NK-92 (cell line): ENCODE results near the gene TRAPPC11.

Experiments used
- DNase-seq: peaks from one replicate; lab custom pipeline; 2025; ENCODE audit not compliant: unreplicated experiment; lab: John Stamatoyannopoulos, UW

TRAPPC11 gene

GRCh38 chr4:183636923-183637322 lies 22.2 kb upstream of the TRAPPC11 start:
- DNase-seq, result no peak

- no peak for DNase-seq
Measured at GRCh38 chr4:183637461-183637860, 21.6 kb upstream of the TRAPPC11 start.

- DNase-seq, result no peak
Measured at GRCh38 chr4:183638436-183638835, 20.7 kb upstream of the TRAPPC11 start.

- DNase-seq, result no peak
Measured at GRCh38 chr4:183639291-183639690, 19.8 kb upstream of the TRAPPC11 start.

- no peak for DNase-seq
Measured at GRCh38 chr4:183645326-183645725, 13.8 kb upstream of the TRAPPC11 start.

- DNase-seq, result no peak
Measured at GRCh38 chr4:183657564-183657963, 1.5 kb upstream of the TRAPPC11 start.

GRCh38 chr4:183658362-183659028 lies 598 bp upstream of the TRAPPC11 start:
- DNase-seq, result no peak

GRCh38 chr4:183659872-183660242 lies 764 bp downstream of the TRAPPC11 start:
- no peak for DNase-seq

GRCh38 chr4:183666088-183666487 lies 7.0 kb downstream of the TRAPPC11 start:
- DNase-seq, result no peak

- DNase-seq, result no peak
Measured at GRCh38 chr4:183670251-183670650, 11.2 kb downstream of the TRAPPC11 start.

- DNase-seq, result no peak
Measured at GRCh38 chr4:183670960-183671555, 12.0 kb downstream of the TRAPPC11 start.

GRCh38 chr4:183674153-183674552 lies 15.1 kb downstream of the TRAPPC11 start:
- DNase-seq, result no peak

GRCh38 chr4:183675625-183676024 lies 16.5 kb downstream of the TRAPPC11 start:
- DNase-seq, result no peak

- no peak for DNase-seq
Measured at GRCh38 chr4:183681119-183681518, 22.0 kb downstream of the TRAPPC11 start.

- no peak for DNase-seq
Measured at GRCh38 chr4:183686461-183686860, 27.4 kb downstream of the TRAPPC11 start.

GRCh38 chr4:183688216-183688615 lies 29.1 kb downstream of the TRAPPC11 start:
- DNase-seq, result no peak

- no peak for DNase-seq
Measured at GRCh38 chr4:183691006-183691405, 31.9 kb downstream of the TRAPPC11 start.

GRCh38 chr4:183691897-183692296 lies 32.8 kb downstream of the TRAPPC11 start:
- no peak for DNase-seq

GRCh38 chr4:183698909-183699308 lies 39.8 kb downstream of the TRAPPC11 start:
- no peak for DNase-seq

- DNase-seq, result no peak
Measured at GRCh38 chr4:183700407-183700806, 41.3 kb downstream of the TRAPPC11 start.

GRCh38 chr4:183702492-183702891 lies 43.4 kb downstream of the TRAPPC11 start:
- no peak for DNase-seq

GRCh38 chr4:183714626-183715025 lies 55.5 kb downstream of the TRAPPC11 start:
- DNase-seq, result no peak

- DNase-seq, result no peak
Measured at GRCh38 chr4:183716302-183716701, 57.2 kb downstream of the TRAPPC11 start.
